Right atrium auricular region (tissue), 2 donors: ENCODE data around the gene TLX1. TPM values are rescaled to one million over a fixed set of nuclear protein-coding genes. Genes with fewer than 3 reads are reported as not detected.

Source experiments
- DNase-seq: peaks from one replicate; pipeline ENCODE4 v3.0.0-alpha.2; 2019; ENCODE audit warnings: low spot score
- H3K27ac ChIP-seq, 2 donors: fragments of 200-600 bp; sonication (generic); 1 replicate in 1 of 2; 2 replicates in 1 of 2; pipeline ENCODE4 v1.5.1; 2016 to 2019
- H3K27me3 ChIP-seq, 2 donors: fragments of 200-600 bp; sonication (generic); one replicate each; pipeline versions ENCODE4 v1.5.1 to v1.6.0; 2017 to 2019
- H3K36me3 ChIP-seq: fragments of 200-600 bp; sonication (generic); one replicate; pipeline ENCODE4 v1.5.1; 2016
- H3K4me1 ChIP-seq, 2 donors: fragments of 200-600 bp; sonication (generic); one replicate each; pipeline versions ENCODE4 v1.5.1 to v1.6.0; 2017 to 2019
- H3K4me3 ChIP-seq, 2 donors: fragments of 200-600 bp; sonication (generic); 1 replicate in 1 of 2; 2 replicates in 1 of 2; pipeline ENCODE4 v1.5.1; 2017 to 2019; ENCODE audit warnings: mild to moderate bottlenecking in 1 of 2, moderate library complexity in 1 of 2
- H3K9me3 ChIP-seq, 2 donors: fragments of 200-600 bp; sonication (generic); one replicate each; pipeline ENCODE4 v1.5.1; 2019
- total RNA-seq, 2 donors: library from RNA; depleted of rRNA; stranded (reverse); fragments of >200 nt; gene quantifications; one replicate each; pipeline ENCODE4 v1.1.0, GENCODE V29; 2016
- TF ChIP-seq, protein P1 (sequence below), 2 donors: fragments of 200-600 bp; sonication (generic); IDR thresholded peaks; one replicate each; pipeline ENCODE4 v1.5.1; 2019; ENCODE audit warnings: antibody characterized with exemption in 2 of 2

TLX1 gene
- total RNA-seq, 2 donors from 2014 or later = not detected

DNA sequence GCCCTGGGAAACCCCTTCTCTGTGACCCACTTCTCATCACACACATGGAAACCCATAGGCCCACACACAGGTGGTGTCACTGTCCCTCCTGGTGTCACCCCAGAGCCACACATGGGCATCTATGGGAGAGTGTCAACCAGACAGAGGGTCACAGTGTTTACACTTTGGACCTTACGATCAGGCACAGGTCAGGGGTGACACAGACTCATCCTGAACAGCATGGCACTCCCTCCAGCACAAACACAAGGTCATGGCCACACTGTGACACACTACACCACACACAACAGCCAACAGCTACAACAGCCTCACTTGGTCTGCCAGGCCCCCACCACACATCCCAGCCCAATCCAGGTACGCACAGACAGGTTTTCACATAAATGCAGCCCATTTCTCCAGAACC, 6.2 kb downstream of the TLX1 start:
- H3K36me3 ChIP-seq = no peaks in the 10 kb centered on the region
- no peak for DNase-seq
- TF ChIP-seq, protein P1, sequence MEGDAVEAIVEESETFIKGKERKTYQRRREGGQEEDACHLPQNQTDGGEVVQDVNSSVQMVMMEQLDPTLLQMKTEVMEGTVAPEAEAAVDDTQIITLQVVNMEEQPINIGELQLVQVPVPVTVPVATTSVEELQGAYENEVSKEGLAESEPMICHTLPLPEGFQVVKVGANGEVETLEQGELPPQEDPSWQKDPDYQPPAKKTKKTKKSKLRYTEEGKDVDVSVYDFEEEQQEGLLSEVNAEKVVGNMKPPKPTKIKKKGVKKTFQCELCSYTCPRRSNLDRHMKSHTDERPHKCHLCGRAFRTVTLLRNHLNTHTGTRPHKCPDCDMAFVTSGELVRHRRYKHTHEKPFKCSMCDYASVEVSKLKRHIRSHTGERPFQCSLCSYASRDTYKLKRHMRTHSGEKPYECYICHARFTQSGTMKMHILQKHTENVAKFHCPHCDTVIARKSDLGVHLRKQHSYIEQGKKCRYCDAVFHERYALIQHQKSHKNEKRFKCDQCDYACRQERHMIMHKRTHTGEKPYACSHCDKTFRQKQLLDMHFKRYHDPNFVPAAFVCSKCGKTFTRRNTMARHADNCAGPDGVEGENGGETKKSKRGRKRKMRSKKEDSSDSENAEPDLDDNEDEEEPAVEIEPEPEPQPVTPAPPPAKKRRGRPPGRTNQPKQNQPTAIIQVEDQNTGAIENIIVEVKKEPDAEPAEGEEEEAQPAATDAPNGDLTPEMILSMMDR (IDR thresholded peaks at IDR 0.05) = no peak
- peaks cover 0 to 45% of the 10 kb centered on the region in 2 donors for H3K4me1 ChIP-seq
- H3K4me3 ChIP-seq = no peak overlapping the region
- peaks cover 58 to 75% of the 10 kb centered on the region in 2 donors for H3K27me3 ChIP-seq
- no peaks in the 10 kb centered on the region for H3K9me3 ChIP-seq
- H3K27ac ChIP-seq = no peak overlapping the region

DNA sequence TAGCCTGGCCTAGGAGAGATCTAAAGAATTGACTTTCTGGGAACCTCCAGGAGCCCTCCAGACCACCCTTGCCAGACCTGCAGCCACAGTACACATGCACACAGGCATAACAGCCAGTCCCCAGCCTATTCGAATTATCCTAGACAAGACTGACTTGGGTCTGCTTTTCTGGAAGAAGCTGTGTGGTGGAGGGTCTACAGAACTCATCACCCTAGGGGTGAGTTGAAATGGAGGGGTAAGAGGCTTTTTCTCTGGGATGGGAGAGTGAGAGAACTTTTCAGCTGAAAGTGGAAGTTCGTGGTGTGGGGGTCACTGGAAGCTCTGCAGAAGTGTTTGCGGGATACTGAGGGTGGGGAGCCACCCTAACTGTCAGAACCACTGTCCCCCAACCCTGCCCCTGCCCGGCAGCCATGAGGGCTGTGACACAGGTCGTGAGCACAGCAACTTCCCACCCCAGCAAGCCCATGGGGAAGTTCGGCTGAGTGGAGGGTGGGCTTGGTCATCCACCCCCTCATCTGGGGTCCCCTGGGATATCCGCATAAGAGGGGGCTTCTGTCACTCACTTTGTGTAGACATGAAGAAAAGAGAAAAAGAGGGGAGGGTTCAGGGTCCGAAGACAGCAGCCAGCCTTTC, 7.8 kb downstream of the TLX1 start:
- TF ChIP-seq, protein P1 (IDR thresholded peaks at IDR 0.05) = no peak
- Histone ChIP-seq H3K9me3 (no peaks in the 10 kb centered on the region), H3K4me1 (peaks cover 0 to 39% of the 10 kb centered on the region in 2 donors), H3K36me3 (no peaks in the 10 kb centered on the region), H3K4me3 (no peak overlapping the region), H3K27ac (no peak overlapping the region), H3K27me3 (peaks cover 44 to 67% of the 10 kb centered on the region in 2 donors)
- DNase-seq = no peak

DNA sequence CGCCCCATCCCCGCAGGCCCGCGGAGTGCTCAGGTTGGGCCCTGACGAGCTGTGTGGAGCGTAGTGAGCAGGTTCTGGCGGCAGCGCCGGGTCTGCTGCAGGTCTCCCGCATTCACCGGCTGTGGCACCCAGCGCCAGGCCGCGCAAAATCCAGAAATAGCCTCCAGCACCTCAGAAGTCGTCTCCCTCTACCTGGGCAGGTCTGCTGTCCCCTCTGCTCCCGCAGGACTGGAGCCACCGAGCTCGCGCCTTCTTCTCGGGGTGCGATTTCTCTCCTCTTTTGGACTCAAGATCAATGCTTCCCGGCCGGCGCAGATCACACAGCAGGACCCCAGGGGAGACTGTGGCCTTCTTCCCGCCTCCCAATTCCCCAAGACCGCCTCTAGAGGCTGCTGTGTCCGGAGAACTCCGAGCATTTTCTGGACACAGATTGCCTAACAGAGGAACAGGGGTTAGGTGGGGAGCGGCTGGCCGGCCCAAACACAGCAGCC, 8.4 kb downstream of the TLX1 start:
- Histone ChIP-seq H3K36me3 (no peaks in the 10 kb centered on the region), H3K4me1 (peaks cover 0 to 34% of the 10 kb centered on the region in 2 donors), H3K27ac (no peak overlapping the region), H3K27me3 (peaks cover 40 to 62% of the 10 kb centered on the region in 2 donors), H3K9me3 (no peaks in the 10 kb centered on the region), H3K4me3 (no peak overlapping the region)
- TF ChIP-seq, protein P1 (IDR thresholded peaks at IDR 0.05) = peak in 1 of 2 donors; percentile 36
- DNase-seq = no peak

DNA sequence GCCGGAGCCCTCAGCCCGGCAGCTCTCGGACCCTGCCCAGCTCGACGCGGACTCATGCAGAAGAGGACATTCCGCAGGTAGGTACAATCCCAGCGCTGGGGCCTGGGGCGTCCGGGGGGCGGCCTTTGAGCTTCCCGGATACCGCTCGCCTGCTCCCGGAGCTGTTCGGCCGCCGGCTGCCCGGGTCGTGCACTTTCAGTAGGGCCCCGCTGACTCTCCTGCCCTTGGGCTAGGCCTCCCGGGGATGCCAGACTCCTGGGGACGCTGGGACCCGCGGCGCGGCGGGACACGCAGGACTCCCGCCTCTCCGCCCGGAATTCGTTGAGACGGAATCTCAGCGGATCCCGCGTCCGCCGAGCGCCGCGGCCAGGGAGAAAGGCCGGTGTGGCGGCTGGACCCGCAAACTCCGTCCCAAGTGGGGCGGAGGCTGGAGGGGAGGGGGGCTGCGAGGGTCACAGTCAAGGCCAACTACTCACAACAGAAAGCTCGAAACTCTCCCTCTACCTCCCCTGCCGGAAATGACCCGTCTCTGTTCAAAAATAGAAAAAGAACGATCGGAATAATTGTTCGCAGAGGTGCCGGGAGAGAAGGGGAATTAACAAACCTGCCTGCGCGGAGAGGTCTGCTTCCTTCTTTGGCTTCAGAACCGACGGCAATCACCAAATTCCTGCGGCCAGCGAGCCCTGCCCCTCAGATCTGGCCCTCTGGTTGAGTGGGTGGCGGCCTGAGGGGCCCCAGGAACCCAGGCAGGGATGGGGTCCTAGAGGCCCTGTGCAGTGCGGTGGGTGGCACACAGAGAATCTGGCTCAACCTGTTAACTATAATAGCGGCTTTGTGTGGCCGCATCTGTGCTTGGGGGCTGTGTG, 9.2 kb downstream of the TLX1 start:
- peaks cover 37 to 55% of the 10 kb centered on the region in 2 donors for H3K27me3 ChIP-seq
- no peak overlapping the region for H3K27ac ChIP-seq
- no peaks in the 10 kb centered on the region for H3K9me3 ChIP-seq
- TF ChIP-seq, protein P1 (IDR thresholded peaks at IDR 0.05) = no peak
- peaks cover 0 to 25% of the 10 kb centered on the region in 2 donors for H3K4me1 ChIP-seq
- no peaks in the 10 kb centered on the region for H3K36me3 ChIP-seq
- H3K4me3 ChIP-seq = no peak overlapping the region
- DNase-seq = no peak

DNA sequence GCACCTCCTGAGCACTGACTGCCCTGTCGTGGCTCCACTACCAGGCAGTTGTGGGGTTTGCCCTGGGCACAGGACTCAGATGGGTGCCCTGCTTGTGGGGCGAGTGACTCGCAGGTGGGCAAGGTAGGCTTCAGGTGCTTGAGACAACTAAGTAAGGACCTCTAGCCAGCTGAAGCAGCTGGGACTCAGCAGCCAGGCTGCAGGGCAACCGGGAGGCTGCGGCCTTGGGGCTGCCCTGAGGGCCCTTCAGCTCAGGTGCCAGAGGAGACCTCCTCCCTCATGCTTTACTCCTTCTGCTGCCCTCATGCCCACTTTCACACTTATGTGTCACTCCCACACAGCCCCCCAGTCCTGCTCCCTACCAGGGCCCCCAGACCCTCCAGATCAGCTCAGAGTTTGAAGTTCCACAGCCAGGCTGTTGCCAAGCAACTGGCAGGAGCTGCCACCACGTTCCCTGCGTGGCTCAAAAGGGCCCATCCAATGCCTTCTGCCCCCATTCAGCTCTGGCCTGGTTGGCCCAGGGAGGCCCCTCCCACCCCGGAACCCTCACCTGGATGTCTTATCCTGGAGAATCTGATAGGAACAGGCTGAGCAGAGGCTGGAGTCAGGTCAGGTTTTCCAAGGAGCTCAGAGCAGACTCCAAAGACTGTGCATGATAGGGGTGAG, 10.0 kb downstream of the TLX1 start:
- H3K4me3 ChIP-seq = no peak overlapping the region
- no peak for DNase-seq
- H3K27ac ChIP-seq = no peak overlapping the region
- H3K36me3 ChIP-seq = no peaks in the 10 kb centered on the region
- H3K4me1 ChIP-seq = peaks cover 0 to 25% of the 10 kb centered on the region in 2 donors
- TF ChIP-seq, protein P1 (IDR thresholded peaks at IDR 0.05) = no peak
- H3K27me3 ChIP-seq = peaks cover 37 to 61% of the 10 kb centered on the region in 2 donors
- no peaks in the 10 kb centered on the region for H3K9me3 ChIP-seq
